SK-N-SH (cell line): ENCODE measurements around the gene EFHD2. TPM values are rescaled to one million over a fixed set of nuclear protein-coding genes. Genes with fewer than 3 reads are reported as not detected.
A peak's percentile ranks its signal among the peaks of the same experiment; 100 is the strongest.

Experiments used
- CTCF ChIA-PET: fragments of 300-600, 350-600 bp; formaldehyde crosslinking; extraction: SDS; loops from one replicate; lab custom pipeline; 2021; lab: Yijun Ruan, JAX
- POLR2A ChIA-PET: fragments of 350-600 bp; sonication (Branson Sonifier 250); formaldehyde crosslinking; extraction: SDS; loops from one replicate; lab custom pipeline; 2020; ENCODE audit warnings: antibody characterized with exemption, inconsistent platforms; lab: Yijun Ruan, JAX
- DNase-seq: peaks from one replicate; pipeline ENCODE4 v3.0.0; 2012
- H2AFZ ChIP-seq: fragments of 200-600 bp; sonication (generic); 2 replicates; pipeline ENCODE4 v1.8.1; 2016; ENCODE audit warnings: antibody characterized with exemption, mild to moderate bottlenecking, low read depth
- H3F3A ChIP-seq: fragments of 200-600 bp; sonication (generic); replicated peaks from 2 replicates; pipeline ENCODE3; 2016; ENCODE audit warnings: antibody characterized with exemption, mild to moderate bottlenecking; ENCODE audit not compliant: insufficient read depth
- H3K27ac ChIP-seq, 2 experiments: fragments of 200-500 bp in 1 of 2; fragments of 200-600 bp in 1 of 2; sonication (Bioruptor generic) in 1 of 2; sonication (generic), shearing (Covaris generic) in 1 of 2; 2 replicates each; pipeline versions ENCODE4 v1.5.1 to v1.6.1; 2014 to 2016; ENCODE audit warnings: low read depth in 2 of 2, inconsistent platforms in 1 of 2, low read length in 1 of 2, mild to moderate bottlenecking in 1 of 2, mixed read lengths in 1 of 2
- H3K27me3 ChIP-seq: fragments of 200-600 bp; sonication (generic), shearing (Covaris generic); 2 replicates; pipeline ENCODE4 v1.6.1; 2016; ENCODE audit warnings: mixed run types; ENCODE audit not compliant: insufficient read depth
- H3K36me3 ChIP-seq, 2 experiments: fragments of 200-500 bp in 1 of 2; fragments of 200-600 bp in 1 of 2; sonication (Bioruptor generic) in 1 of 2; sonication (generic) in 1 of 2; replicated peaks in 1 of 2; 2 replicates each; pipeline versions ENCODE3 to v1.5.1; 2014 to 2016; ENCODE audit warnings: low read length in 1 of 2, mild to moderate bottlenecking in 1 of 2; ENCODE audit not compliant: insufficient read depth in 2 of 2, control insufficient read depth in 1 of 2
- H3K4me1 ChIP-seq, 2 experiments: fragments of 200-500 bp in 1 of 2; fragments of 200-600 bp in 1 of 2; sonication (Bioruptor generic) in 1 of 2; sonication (generic), shearing (Covaris generic) in 1 of 2; 2 replicates each; pipeline versions ENCODE4 v1.5.1 to v1.6.1; 2014 to 2016; ENCODE audit warnings: low read depth in 1 of 2, low read length in 1 of 2, mixed run types in 1 of 2; ENCODE audit not compliant: insufficient read depth in 2 of 2, control insufficient read depth in 1 of 2
- H3K4me2 ChIP-seq: fragments of 200-600 bp; sonication (generic), shearing (Covaris generic); 2 replicates; pipeline ENCODE4 v1.6.1; 2017; ENCODE audit warnings: mixed run types
- H3K4me3 ChIP-seq, 2 experiments: fragments of 200-500 bp in 1 of 2; fragments of 200-600 bp in 1 of 2; sonication (Bioruptor generic) in 1 of 2; sonication (generic), shearing (Covaris generic) in 1 of 2; 2 replicates each; pipeline versions ENCODE4 v1.5.1 to v1.8.1; 2014 to 2016; ENCODE audit warnings: low read depth in 2 of 2, inconsistent platforms in 1 of 2, low read length in 1 of 2, mild to moderate bottlenecking in 1 of 2, mixed read lengths in 1 of 2, moderate library complexity in 1 of 2
- H3K79me2 ChIP-seq: fragments of 200-600 bp; sonication (generic); 2 replicates; pipeline ENCODE4 v1.8.1; 2017; ENCODE audit warnings: mild to moderate bottlenecking; ENCODE audit not compliant: insufficient read depth
- H3K9ac ChIP-seq: fragments of 200-600 bp; sonication (generic); 2 replicates; pipeline ENCODE4 v1.6.1; 2017; ENCODE audit warnings: mixed run types
- H3K9me2 ChIP-seq: fragments of 200-600 bp; sonication (generic); 2 replicates; pipeline ENCODE4 v1.6.1; 2017; ENCODE audit warnings: mixed run types
- H3K9me3 ChIP-seq: fragments of 200-600 bp; sonication (generic); 2 replicates; pipeline ENCODE4 v1.6.1; 2017; ENCODE audit warnings: mixed run types, mild to moderate bottlenecking, moderate library complexity
- H4K20me1 ChIP-seq: fragments of 200-600 bp; sonication (generic); 2 replicates; pipeline ENCODE4 v1.6.1; 2017; ENCODE audit warnings: mild to moderate bottlenecking, mixed run types; ENCODE audit not compliant: insufficient read depth
- CHD2 ChIP-seq: fragments of 150-350 bp; IDR thresholded peaks from 2 replicates; pipeline ENCODE4 v1.6.1; 2018; ENCODE audit warnings: low read length; ENCODE audit not compliant: partially characterized antibody
- ELF1 ChIP-seq: IDR thresholded peaks from 2 replicates; pipeline ENCODE4 v1.4.0; 2012
- FOSL2 ChIP-seq: IDR thresholded peaks from 2 replicates; pipeline ENCODE4 v1.4.0; 2012; ENCODE audit warnings: low read depth, mild to moderate bottlenecking, moderate library complexity, borderline replicate concordance
- FOXJ3 ChIP-seq: sonication (generic); formaldehyde crosslinking; IDR thresholded peaks from 2 replicates; pipeline ENCODE4 v1.5.1; 2020; ENCODE audit warnings: mild to moderate bottlenecking, missing genetic modification reagents
- FOXM1 ChIP-seq: IDR thresholded peaks from 2 replicates; pipeline ENCODE4 v1.4.0; 2012; ENCODE audit warnings: low read depth, mild to moderate bottlenecking
- GATA2 ChIP-seq: sonication (generic); formaldehyde crosslinking; IDR thresholded peaks from 2 replicates; pipeline ENCODE4 v1.5.0; 2020; ENCODE audit warnings: mild to moderate bottlenecking, missing genetic modification reagents
- JUND ChIP-seq: IDR thresholded peaks from 2 replicates; pipeline ENCODE4 v1.4.0; 2012
- MXI1 ChIP-seq: IDR thresholded peaks from 2 replicates; pipeline ENCODE4 v1.6.1; 2012; ENCODE audit warnings: mild to moderate bottlenecking, low read depth, low read length, improper control_type of control experiment
- POLR2AphosphoS5 ChIP-seq: IDR thresholded peaks from 2 replicates; pipeline ENCODE4 v1.6.1; 2012; ENCODE audit warnings: low read depth, low read length
- RCOR1 ChIP-seq: fragments of 150-350 bp; IDR thresholded peaks from 2 replicates; pipeline ENCODE4 v1.6.1; 2017; ENCODE audit warnings: antibody characterized with exemption, low read length
- RFX5 ChIP-seq: IDR thresholded peaks from 2 replicates; pipeline ENCODE4 v1.6.1; 2012; ENCODE audit warnings: mild to moderate bottlenecking, improper control_type of control experiment, low read length
- SIN3A ChIP-seq: IDR thresholded peaks from 2 replicates; pipeline ENCODE4 v1.6.1; 2012; ENCODE audit warnings: low read depth, mild to moderate bottlenecking, low read length, moderate library complexity, borderline replicate concordance
- SMC3 ChIP-seq: IDR thresholded peaks from 2 replicates; pipeline ENCODE4 v1.6.1; 2012; ENCODE audit warnings: low read depth, low read length, improper control_type of control experiment
- TAF1 ChIP-seq: IDR thresholded peaks from 2 replicates; pipeline ENCODE4 v1.6.1; 2012; ENCODE audit warnings: low read depth, mild to moderate bottlenecking, low read length, moderate library complexity, borderline replicate concordance
- TCF12 ChIP-seq: IDR thresholded peaks from 2 replicates; pipeline ENCODE4 v1.4.0; 2012
- TEAD4 ChIP-seq: IDR thresholded peaks from 2 replicates; pipeline ENCODE4 v1.4.0; 2012; ENCODE audit warnings: mild to moderate bottlenecking, borderline replicate concordance; ENCODE audit not compliant: insufficient read depth
- WGBS: methylation state at CpG from one replicate; pipeline ENCODE4 v1.1.6; 2017; ENCODE audit warnings: low lambda C conversion rate; 5-methylcytosine and 5-hydroxymethylcytosine counted together
- polyA plus RNA-seq, 3 experiments: library from polyadenylated mRNA; depleted of rRNA; stranded (reverse); fragments of >200 nt; gene quantifications; 2 replicates each; pipeline ENCODE4 v1.2.3, GENCODE V29; 2012
- TF ChIP-seq, protein P1 (sequence below): fragments of 200-600 bp; sonication (generic); IDR thresholded peaks from 2 replicates; pipeline ENCODE4 v1.6.1; 2017; ENCODE audit warnings: antibody characterized with exemption, mild to moderate bottlenecking, moderate library complexity
- TF ChIP-seq, protein P2 (sequence below): fragments of 150-350 bp; IDR thresholded peaks from 2 replicates; pipeline ENCODE4 v1.6.1; 2017; ENCODE audit warnings: antibody characterized with exemption, low read length, low read depth, borderline replicate concordance
- TF ChIP-seq, protein P3 (sequence below): IDR thresholded peaks from 2 replicates; pipeline ENCODE4 v1.6.1; 2012; ENCODE audit warnings: mild to moderate bottlenecking, low read depth, low read length, moderate library complexity

EFHD2 gene
- polyA plus RNA-seq, 1 of the 3 experiments (the other 2 are of a cell fraction) = 59.8 TPM

DNA sequence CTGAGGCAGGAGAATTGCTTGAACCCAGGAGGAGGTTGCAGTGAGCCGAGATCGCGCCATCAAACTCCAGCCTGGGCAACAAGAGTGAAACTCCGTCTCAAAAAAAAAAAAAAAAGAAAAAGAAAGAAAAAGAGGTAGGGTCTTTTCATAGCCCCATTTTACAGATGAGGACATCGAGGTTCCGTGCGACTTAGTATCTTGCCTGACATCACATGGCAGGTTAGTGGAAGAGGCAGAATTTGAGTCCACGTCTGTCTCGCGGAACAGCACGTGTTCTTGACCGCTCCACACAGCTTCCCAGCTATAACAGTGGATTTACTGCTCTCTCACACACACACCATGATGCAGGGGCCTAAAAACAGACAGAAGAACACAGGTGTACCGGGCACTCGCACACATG, 29.6 kb downstream of the EFHD2 start (continued):
- TF ChIP-seq MXI1 = no peak
- TF ChIP-seq TAF1 = no peak
- TF ChIP-seq SIN3A = no peak

DNA sequence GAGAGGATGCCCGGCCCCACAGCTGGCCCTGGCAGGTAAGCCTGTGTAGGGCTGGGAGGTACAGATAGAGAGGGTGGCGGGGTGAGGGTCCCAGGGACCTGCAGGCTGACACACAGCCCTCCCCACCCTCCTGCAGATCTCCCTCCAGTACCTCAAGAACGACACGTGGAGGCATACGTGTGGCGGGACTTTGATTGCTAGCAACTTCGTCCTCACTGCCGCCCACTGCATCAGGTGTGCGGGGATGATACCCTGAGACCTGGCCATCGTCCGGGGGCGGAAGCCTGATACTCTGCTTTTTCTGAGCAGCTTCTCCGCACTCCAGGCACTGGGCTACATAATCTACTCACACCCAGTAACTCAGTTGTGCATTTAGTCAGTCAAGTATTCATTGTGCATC, 30.7 kb downstream of the EFHD2 start:
- no peak overlapping the region for H3K9ac ChIP-seq
- no peaks in the 10 kb centered on the region for H3K27me3 ChIP-seq
- CTCF ChIA-PET = interaction anchor here (0.6 to 4.7 kb wide), 2 partner anchors 9 to 117 kb away, joined by 3 to 28 read pairs; no protein-coding TSS in a partner anchor
- no peaks in the 10 kb centered on the region for H3K79me2 ChIP-seq
- H3K4me2 ChIP-seq = no peak overlapping the region
- H3K9me2 ChIP-seq = no peaks in the 10 kb centered on the region
- POLR2A ChIA-PET = no interaction called here
- no peak overlapping the region for H2AFZ ChIP-seq
- H3K4me3 ChIP-seq = no peak overlapping the region
- 81% methylated on average over 7 of the region's 13 CpGs for WGBS
- no peaks in the 10 kb centered on the region for H3F3A ChIP-seq
- no peaks in the 10 kb centered on the region for H4K20me1 ChIP-seq
- H3K27ac ChIP-seq = no peak overlapping the region
- H3K36me3 ChIP-seq = no peaks in the 10 kb centered on the region
- H3K9me3 ChIP-seq = no peaks in the 10 kb centered on the region
- peaks cover 0 to 3% of the 10 kb centered on the region in 2 experiments; a peak in 1 of 4 replicates for H3K4me1 ChIP-seq
- DNase-seq = peak; percentile 12
- TF ChIP-seq MXI1 (no peak), TCF12 (no peak), GATA2 (no peak), TEAD4 (no peak), RFX5 (no peak), FOXM1 (no peak), FOXJ3 (CRISPR knock-in tag) (no peak), FOSL2 (no peak), RCOR1 (no peak), POLR2AphosphoS5 (no peak), SMC3 (no peak), JUND (no peak), CHD2 (no peak), ELF1 (no peak), TAF1 (no peak)
- TF ChIP-seq, protein P1, sequence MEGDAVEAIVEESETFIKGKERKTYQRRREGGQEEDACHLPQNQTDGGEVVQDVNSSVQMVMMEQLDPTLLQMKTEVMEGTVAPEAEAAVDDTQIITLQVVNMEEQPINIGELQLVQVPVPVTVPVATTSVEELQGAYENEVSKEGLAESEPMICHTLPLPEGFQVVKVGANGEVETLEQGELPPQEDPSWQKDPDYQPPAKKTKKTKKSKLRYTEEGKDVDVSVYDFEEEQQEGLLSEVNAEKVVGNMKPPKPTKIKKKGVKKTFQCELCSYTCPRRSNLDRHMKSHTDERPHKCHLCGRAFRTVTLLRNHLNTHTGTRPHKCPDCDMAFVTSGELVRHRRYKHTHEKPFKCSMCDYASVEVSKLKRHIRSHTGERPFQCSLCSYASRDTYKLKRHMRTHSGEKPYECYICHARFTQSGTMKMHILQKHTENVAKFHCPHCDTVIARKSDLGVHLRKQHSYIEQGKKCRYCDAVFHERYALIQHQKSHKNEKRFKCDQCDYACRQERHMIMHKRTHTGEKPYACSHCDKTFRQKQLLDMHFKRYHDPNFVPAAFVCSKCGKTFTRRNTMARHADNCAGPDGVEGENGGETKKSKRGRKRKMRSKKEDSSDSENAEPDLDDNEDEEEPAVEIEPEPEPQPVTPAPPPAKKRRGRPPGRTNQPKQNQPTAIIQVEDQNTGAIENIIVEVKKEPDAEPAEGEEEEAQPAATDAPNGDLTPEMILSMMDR = no peak
- TF ChIP-seq, protein P2, sequence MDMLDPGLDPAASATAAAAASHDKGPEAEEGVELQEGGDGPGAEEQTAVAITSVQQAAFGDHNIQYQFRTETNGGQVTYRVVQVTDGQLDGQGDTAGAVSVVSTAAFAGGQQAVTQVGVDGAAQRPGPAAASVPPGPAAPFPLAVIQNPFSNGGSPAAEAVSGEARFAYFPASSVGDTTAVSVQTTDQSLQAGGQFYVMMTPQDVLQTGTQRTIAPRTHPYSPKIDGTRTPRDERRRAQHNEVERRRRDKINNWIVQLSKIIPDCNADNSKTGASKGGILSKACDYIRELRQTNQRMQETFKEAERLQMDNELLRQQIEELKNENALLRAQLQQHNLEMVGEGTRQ = no peak
- TF ChIP-seq, protein P3, sequence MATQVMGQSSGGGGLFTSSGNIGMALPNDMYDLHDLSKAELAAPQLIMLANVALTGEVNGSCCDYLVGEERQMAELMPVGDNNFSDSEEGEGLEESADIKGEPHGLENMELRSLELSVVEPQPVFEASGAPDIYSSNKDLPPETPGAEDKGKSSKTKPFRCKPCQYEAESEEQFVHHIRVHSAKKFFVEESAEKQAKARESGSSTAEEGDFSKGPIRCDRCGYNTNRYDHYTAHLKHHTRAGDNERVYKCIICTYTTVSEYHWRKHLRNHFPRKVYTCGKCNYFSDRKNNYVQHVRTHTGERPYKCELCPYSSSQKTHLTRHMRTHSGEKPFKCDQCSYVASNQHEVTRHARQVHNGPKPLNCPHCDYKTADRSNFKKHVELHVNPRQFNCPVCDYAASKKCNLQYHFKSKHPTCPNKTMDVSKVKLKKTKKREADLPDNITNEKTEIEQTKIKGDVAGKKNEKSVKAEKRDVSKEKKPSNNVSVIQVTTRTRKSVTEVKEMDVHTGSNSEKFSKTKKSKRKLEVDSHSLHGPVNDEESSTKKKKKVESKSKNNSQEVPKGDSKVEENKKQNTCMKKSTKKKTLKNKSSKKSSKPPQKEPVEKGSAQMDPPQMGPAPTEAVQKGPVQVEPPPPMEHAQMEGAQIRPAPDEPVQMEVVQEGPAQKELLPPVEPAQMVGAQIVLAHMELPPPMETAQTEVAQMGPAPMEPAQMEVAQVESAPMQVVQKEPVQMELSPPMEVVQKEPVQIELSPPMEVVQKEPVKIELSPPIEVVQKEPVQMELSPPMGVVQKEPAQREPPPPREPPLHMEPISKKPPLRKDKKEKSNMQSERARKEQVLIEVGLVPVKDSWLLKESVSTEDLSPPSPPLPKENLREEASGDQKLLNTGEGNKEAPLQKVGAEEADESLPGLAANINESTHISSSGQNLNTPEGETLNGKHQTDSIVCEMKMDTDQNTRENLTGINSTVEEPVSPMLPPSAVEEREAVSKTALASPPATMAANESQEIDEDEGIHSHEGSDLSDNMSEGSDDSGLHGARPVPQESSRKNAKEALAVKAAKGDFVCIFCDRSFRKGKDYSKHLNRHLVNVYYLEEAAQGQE = no peak
